SK-N-SH (cell line): Measurements from ENCODE around the gene NFIX. TPM values are rescaled to one million over a fixed set of nuclear protein-coding genes. Genes with fewer than 3 reads are reported as not detected.

Experiments
- CTCF ChIA-PET: fragments of 300-600, 350-600 bp; formaldehyde crosslinking; extraction: SDS; loops from one replicate; lab custom pipeline; 2021; lab: Yijun Ruan, JAX
- POLR2A ChIA-PET: fragments of 350-600 bp; sonication (Branson Sonifier 250); formaldehyde crosslinking; extraction: SDS; loops from one replicate; lab custom pipeline; 2020; ENCODE audit warnings: antibody characterized with exemption, inconsistent platforms; lab: Yijun Ruan, JAX
- DNase-seq: peaks from one replicate; pipeline ENCODE4 v3.0.0; 2012
- H2AFZ ChIP-seq: fragments of 200-600 bp; sonication (generic); 2 replicates; pipeline ENCODE4 v1.8.1; 2016; ENCODE audit warnings: antibody characterized with exemption, mild to moderate bottlenecking, low read depth
- H3F3A ChIP-seq: fragments of 200-600 bp; sonication (generic); replicated peaks from 2 replicates; pipeline ENCODE3; 2016; ENCODE audit warnings: antibody characterized with exemption, mild to moderate bottlenecking; ENCODE audit not compliant: insufficient read depth
- H3K27ac ChIP-seq, 2 experiments: fragments of 200-500 bp in 1 of 2; fragments of 200-600 bp in 1 of 2; sonication (Bioruptor generic) in 1 of 2; sonication (generic), shearing (Covaris generic) in 1 of 2; 2 replicates each; pipeline versions ENCODE4 v1.5.1 to v1.6.1; 2014 to 2016; ENCODE audit warnings: low read depth in 2 of 2, inconsistent platforms in 1 of 2, low read length in 1 of 2, mild to moderate bottlenecking in 1 of 2, mixed read lengths in 1 of 2
- H3K27me3 ChIP-seq: fragments of 200-600 bp; sonication (generic), shearing (Covaris generic); 2 replicates; pipeline ENCODE4 v1.6.1; 2016; ENCODE audit warnings: mixed run types; ENCODE audit not compliant: insufficient read depth
- H3K36me3 ChIP-seq, 2 experiments: fragments of 200-500 bp in 1 of 2; fragments of 200-600 bp in 1 of 2; sonication (Bioruptor generic) in 1 of 2; sonication (generic) in 1 of 2; replicated peaks in 1 of 2; 2 replicates each; pipeline versions ENCODE3 to v1.5.1; 2014 to 2016; ENCODE audit warnings: low read length in 1 of 2, mild to moderate bottlenecking in 1 of 2; ENCODE audit not compliant: insufficient read depth in 2 of 2, control insufficient read depth in 1 of 2
- H3K4me1 ChIP-seq, 2 experiments: fragments of 200-500 bp in 1 of 2; fragments of 200-600 bp in 1 of 2; sonication (Bioruptor generic) in 1 of 2; sonication (generic), shearing (Covaris generic) in 1 of 2; 2 replicates each; pipeline versions ENCODE4 v1.5.1 to v1.6.1; 2014 to 2016; ENCODE audit warnings: low read depth in 1 of 2, low read length in 1 of 2, mixed run types in 1 of 2; ENCODE audit not compliant: insufficient read depth in 2 of 2, control insufficient read depth in 1 of 2
- H3K4me2 ChIP-seq: fragments of 200-600 bp; sonication (generic), shearing (Covaris generic); 2 replicates; pipeline ENCODE4 v1.6.1; 2017; ENCODE audit warnings: mixed run types
- H3K4me3 ChIP-seq, 2 experiments: fragments of 200-500 bp in 1 of 2; fragments of 200-600 bp in 1 of 2; sonication (Bioruptor generic) in 1 of 2; sonication (generic), shearing (Covaris generic) in 1 of 2; 2 replicates each; pipeline versions ENCODE4 v1.5.1 to v1.8.1; 2014 to 2016; ENCODE audit warnings: low read depth in 2 of 2, inconsistent platforms in 1 of 2, low read length in 1 of 2, mild to moderate bottlenecking in 1 of 2, mixed read lengths in 1 of 2, moderate library complexity in 1 of 2
- H3K79me2 ChIP-seq: fragments of 200-600 bp; sonication (generic); 2 replicates; pipeline ENCODE4 v1.8.1; 2017; ENCODE audit warnings: mild to moderate bottlenecking; ENCODE audit not compliant: insufficient read depth
- H3K9ac ChIP-seq: fragments of 200-600 bp; sonication (generic); 2 replicates; pipeline ENCODE4 v1.6.1; 2017; ENCODE audit warnings: mixed run types
- H3K9me2 ChIP-seq: fragments of 200-600 bp; sonication (generic); 2 replicates; pipeline ENCODE4 v1.6.1; 2017; ENCODE audit warnings: mixed run types
- H3K9me3 ChIP-seq: fragments of 200-600 bp; sonication (generic); 2 replicates; pipeline ENCODE4 v1.6.1; 2017; ENCODE audit warnings: mixed run types, mild to moderate bottlenecking, moderate library complexity
- H4K20me1 ChIP-seq: fragments of 200-600 bp; sonication (generic); 2 replicates; pipeline ENCODE4 v1.6.1; 2017; ENCODE audit warnings: mild to moderate bottlenecking, mixed run types; ENCODE audit not compliant: insufficient read depth
- CHD2 ChIP-seq: fragments of 150-350 bp; IDR thresholded peaks from 2 replicates; pipeline ENCODE4 v1.6.1; 2018; ENCODE audit warnings: low read length; ENCODE audit not compliant: partially characterized antibody
- EP300 ChIP-seq, 2 experiments: IDR thresholded peaks; 2 replicates each; pipeline versions ENCODE4 v1.4.0 to v1.6.1; 2012; ENCODE audit warnings: borderline replicate concordance in 1 of 2, low read depth in 1 of 2, low read length in 1 of 2
- JUND ChIP-seq: IDR thresholded peaks from 2 replicates; pipeline ENCODE4 v1.4.0; 2012
- NRF1 ChIP-seq: IDR thresholded peaks from 2 replicates; pipeline ENCODE4 v1.6.1; 2012; ENCODE audit warnings: low read depth, mild to moderate bottlenecking, low read length
- POLR2AphosphoS5 ChIP-seq: IDR thresholded peaks from 2 replicates; pipeline ENCODE4 v1.6.1; 2012; ENCODE audit warnings: low read depth, low read length
- WGBS: methylation state at CpG from one replicate; pipeline ENCODE4 v1.1.6; 2017; ENCODE audit warnings: low lambda C conversion rate; 5-methylcytosine and 5-hydroxymethylcytosine counted together
- polyA plus RNA-seq, 3 experiments: library from polyadenylated mRNA; depleted of rRNA; stranded (reverse); fragments of >200 nt; gene quantifications; 2 replicates each; pipeline ENCODE4 v1.2.3, GENCODE V29; 2012
- TF ChIP-seq, protein P1 (sequence below): IDR thresholded peaks from 2 replicates; pipeline ENCODE4 v1.6.1; 2012; ENCODE audit warnings: mild to moderate bottlenecking, low read depth, low read length, moderate library complexity
- TF ChIP-seq, protein P2 (sequence below): fragments of 200-600 bp; sonication (generic); IDR thresholded peaks from 2 replicates; pipeline ENCODE4 v1.6.1; 2017; ENCODE audit warnings: antibody characterized with exemption, mild to moderate bottlenecking, moderate library complexity

The NFIX gene
- polyA plus RNA-seq, 1 of the 3 experiments (the other 2 are of a cell fraction), result 14.8 TPM

GRCh38 chr19:13098277-13099072, 103.2 kb downstream of the NFIX start (continued):
- TF ChIP-seq, protein P1, sequence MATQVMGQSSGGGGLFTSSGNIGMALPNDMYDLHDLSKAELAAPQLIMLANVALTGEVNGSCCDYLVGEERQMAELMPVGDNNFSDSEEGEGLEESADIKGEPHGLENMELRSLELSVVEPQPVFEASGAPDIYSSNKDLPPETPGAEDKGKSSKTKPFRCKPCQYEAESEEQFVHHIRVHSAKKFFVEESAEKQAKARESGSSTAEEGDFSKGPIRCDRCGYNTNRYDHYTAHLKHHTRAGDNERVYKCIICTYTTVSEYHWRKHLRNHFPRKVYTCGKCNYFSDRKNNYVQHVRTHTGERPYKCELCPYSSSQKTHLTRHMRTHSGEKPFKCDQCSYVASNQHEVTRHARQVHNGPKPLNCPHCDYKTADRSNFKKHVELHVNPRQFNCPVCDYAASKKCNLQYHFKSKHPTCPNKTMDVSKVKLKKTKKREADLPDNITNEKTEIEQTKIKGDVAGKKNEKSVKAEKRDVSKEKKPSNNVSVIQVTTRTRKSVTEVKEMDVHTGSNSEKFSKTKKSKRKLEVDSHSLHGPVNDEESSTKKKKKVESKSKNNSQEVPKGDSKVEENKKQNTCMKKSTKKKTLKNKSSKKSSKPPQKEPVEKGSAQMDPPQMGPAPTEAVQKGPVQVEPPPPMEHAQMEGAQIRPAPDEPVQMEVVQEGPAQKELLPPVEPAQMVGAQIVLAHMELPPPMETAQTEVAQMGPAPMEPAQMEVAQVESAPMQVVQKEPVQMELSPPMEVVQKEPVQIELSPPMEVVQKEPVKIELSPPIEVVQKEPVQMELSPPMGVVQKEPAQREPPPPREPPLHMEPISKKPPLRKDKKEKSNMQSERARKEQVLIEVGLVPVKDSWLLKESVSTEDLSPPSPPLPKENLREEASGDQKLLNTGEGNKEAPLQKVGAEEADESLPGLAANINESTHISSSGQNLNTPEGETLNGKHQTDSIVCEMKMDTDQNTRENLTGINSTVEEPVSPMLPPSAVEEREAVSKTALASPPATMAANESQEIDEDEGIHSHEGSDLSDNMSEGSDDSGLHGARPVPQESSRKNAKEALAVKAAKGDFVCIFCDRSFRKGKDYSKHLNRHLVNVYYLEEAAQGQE, result no peak

- peaks cover 0 to 16% of the 10 kb centered on the region in 2 experiments for H3K36me3 ChIP-seq
- no peaks in the 10 kb centered on the region for H3K9me3 ChIP-seq
- no peak overlapping the region for H3K4me3 ChIP-seq
- no peak overlapping the region for H3K27ac ChIP-seq
- H3K27me3 ChIP-seq, result no peaks in the 10 kb centered on the region
- TF ChIP-seq JUND (no peak), POLR2AphosphoS5 (no peak), NRF1 (no peak), EP300 (IDR thresholded peaks at IDR 0.05; ENCODE audit: borderline replicate concordance in 1 of 2, low read depth in 1 of 2, low read length in 1 of 2) (no peak), CHD2 (no peak)
- TF ChIP-seq, protein P2, sequence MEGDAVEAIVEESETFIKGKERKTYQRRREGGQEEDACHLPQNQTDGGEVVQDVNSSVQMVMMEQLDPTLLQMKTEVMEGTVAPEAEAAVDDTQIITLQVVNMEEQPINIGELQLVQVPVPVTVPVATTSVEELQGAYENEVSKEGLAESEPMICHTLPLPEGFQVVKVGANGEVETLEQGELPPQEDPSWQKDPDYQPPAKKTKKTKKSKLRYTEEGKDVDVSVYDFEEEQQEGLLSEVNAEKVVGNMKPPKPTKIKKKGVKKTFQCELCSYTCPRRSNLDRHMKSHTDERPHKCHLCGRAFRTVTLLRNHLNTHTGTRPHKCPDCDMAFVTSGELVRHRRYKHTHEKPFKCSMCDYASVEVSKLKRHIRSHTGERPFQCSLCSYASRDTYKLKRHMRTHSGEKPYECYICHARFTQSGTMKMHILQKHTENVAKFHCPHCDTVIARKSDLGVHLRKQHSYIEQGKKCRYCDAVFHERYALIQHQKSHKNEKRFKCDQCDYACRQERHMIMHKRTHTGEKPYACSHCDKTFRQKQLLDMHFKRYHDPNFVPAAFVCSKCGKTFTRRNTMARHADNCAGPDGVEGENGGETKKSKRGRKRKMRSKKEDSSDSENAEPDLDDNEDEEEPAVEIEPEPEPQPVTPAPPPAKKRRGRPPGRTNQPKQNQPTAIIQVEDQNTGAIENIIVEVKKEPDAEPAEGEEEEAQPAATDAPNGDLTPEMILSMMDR, result no peak
- TF ChIP-seq, protein P1, result no peak
- H3K4me1 ChIP-seq, result peaks cover 0 to 44% of the 10 kb centered on the region in 2 experiments
- H3K4me2 ChIP-seq, result no peak overlapping the region
- no peak for DNase-seq
- ChIA-PET CTCF (interaction anchor here (1.2 to 9.5 kb wide), 2 partner anchors 6 to 130 kb away, joined by 3 to 76 read pairs; partner anchors contain the start of gene DAND5), POLR2A (no interaction called here)
- H4K20me1 ChIP-seq, result no peaks in the 10 kb centered on the region
- H3F3A ChIP-seq, result peaks cover 5% of the 10 kb centered on the region
- peaks cover 12% of the 10 kb centered on the region; the same call in 1 of the 2 replicates for H3K79me2 ChIP-seq
- no peak overlapping the region for H3K9ac ChIP-seq
- no peak overlapping the region for H2AFZ ChIP-seq
- 97% methylated on average over 42 of the region's 77 CpGs for WGBS
- no peaks in the 10 kb centered on the region for H3K9me2 ChIP-seq
Measured at GRCh38 chr19:13099073-13099999, 104.1 kb downstream of the NFIX start.
